Muscle of back (tissue), 11 donors: Measurements from ENCODE around the gene TCEAL5. TPM values are rescaled to one million over a fixed set of nuclear protein-coding genes. Genes with fewer than 3 reads are reported as not detected.
"Not testable (repeated sequence)": the region's sequence is repeated elsewhere in the genome, so short reads cannot be mapped to it uniquely, and the experiment has no call there.

Source experiments
- DNase-seq, 3 donors: peaks; one replicate each; pipeline versions ENCODE4 v3.0.0 to v3.0.0-alpha.2; 2013
- polyA plus RNA-seq, 10 donors: library from polyadenylated mRNA; unstranded; fragments of 120-200 nt; gene quantifications; one replicate each; pipeline ENCODE4 v1.2.1, GENCODE V29; 2013; ENCODE audit not compliant: insufficient read length in 10 of 10

Gene TCEAL5
- polyA plus RNA-seq, 10 donors, result 4.9 to 9.0 (median 6.6) TPM

GRCh38 chrX:103236296-103236695 is 40.3 kb downstream of the TCEAL5 start:
- DNase-seq, result no peak

GRCh38 chrX:103235608-103236007 is 40.9 kb downstream of the TCEAL5 start:
- DNase-seq, result not testable (repeated sequence)

GRCh38 chrX:103234869-103235268 is 41.7 kb downstream of the TCEAL5 start:
- DNase-seq, result no peak

GRCh38 chrX:103233263-103233662 is 43.3 kb downstream of the TCEAL5 start:
- DNase-seq, result no peak

- not testable (repeated sequence) for DNase-seq
These were observed 50.6 kb downstream of the TCEAL5 start for GRCh38 chrX:103225918-103226317.

Other genes with a start within 250 kb of the TCEAL5 start
- gene BEX1, start 212.6 kb downstream of the TCEAL5 start, polyA plus RNA-seq, result 1 to 10 TPM in 7 of 10 donors, under 1 TPM in 3; 0.53 to 3.4 (median 1.8) TPM
- gene NXF3, start 183.6 kb downstream of the TCEAL5 start, polyA plus RNA-seq, result under 1 TPM in 2 of 10 donors, not detected in 8; 0.31 to 0.50 TPM
- gene BEX4, start 61.6 kb downstream of the TCEAL5 start, polyA plus RNA-seq, result 10 to 100 TPM; 32.2 to 56.7 (median 43.1) TPM
- gene TCEAL8, start 21.6 kb downstream of the TCEAL5 start, polyA plus RNA-seq, result 100 to 1,000 TPM; 103 to 134 (median 118) TPM
- 10 to 100 TPM; 24.7 to 42.0 (median 34.0) TPM for gene BEX2, start 34.2 kb upstream of the TCEAL5 start, polyA plus RNA-seq
- gene TCEAL7, start 53.5 kb upstream of the TCEAL5 start, polyA plus RNA-seq, result 100 to 1,000 TPM; 163 to 576 (median 330) TPM
- gene TCEAL9, start 79.8 kb upstream of the TCEAL5 start, polyA plus RNA-seq, result 100 to 1,000 TPM; 141 to 198 (median 159) TPM
- gene BEX3, start 99.8 kb upstream of the TCEAL5 start, polyA plus RNA-seq, result 100 to 1,000 TPM; 117 to 242 (median 160) TPM
- 1 to 10 TPM in 3 of 10 donors, under 1 TPM in 7; 0.54 to 2.2 (median 0.77) TPM for gene RAB40A, start 242.7 kb upstream of the TCEAL5 start, polyA plus RNA-seq